GM13977 (cell line): ENCODE results near the gene FTO.
A peak's percentile ranks its signal among the peaks of the same experiment; 100 is the strongest.

Experiments used
- DNase-seq: peaks from one replicate; pipeline ENCODE4 v3.0.0; 2012; ENCODE audit warnings: low spot score
- CTCF ChIP-seq: IDR thresholded peaks from 2 replicates; pipeline ENCODE4 v1.5.1; 2012; ENCODE audit warnings: mild to moderate bottlenecking, control low read depth; ENCODE audit not compliant: insufficient read depth; ENCODE audit errors: extremely low read depth, missing control alignments
- in situ Hi-C: fragments of 300-500 bp; cut with MboI; formaldehyde crosslinking; loops from one replicate; pipeline ENCODE4 v1.12.0; 2022; ENCODE audit warnings: low sequenced_read_pairs, low pct_unique_long_range_greater_than_20kb, mixed read lengths, inconsistent platforms; ENCODE audit not compliant: unreplicated experiment

FTO gene

DNA sequence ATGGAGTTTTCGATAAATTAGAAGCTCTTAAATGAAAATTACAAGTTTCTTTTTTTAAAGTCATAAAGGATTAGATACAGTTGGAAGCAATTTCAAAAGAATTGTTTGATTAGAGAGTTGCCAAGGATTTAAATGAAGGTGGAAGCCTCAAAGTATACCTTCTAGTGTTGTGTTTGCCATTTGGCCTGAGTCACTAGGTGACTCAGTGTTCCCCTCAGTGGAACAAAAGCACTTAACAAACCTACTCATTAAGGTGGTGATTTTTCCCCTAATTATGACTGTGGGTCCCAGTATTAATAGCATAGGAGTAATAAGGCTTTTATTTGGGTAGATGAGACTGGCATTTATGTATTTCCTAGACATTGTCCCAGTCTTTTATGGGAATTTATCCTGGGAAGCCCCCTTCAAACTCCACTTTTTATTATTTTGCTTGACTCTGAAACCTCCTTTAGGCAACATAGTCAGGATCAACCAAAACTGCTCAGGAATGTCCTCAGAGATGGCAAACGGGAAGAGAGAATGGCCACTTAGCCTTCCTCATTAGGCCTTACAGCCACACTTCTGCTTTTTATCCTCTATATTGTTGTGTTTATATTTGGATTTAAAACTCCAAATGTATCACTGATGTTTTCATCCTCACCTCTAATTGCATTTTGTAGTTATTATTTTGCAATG lies 161.0 kb downstream of the FTO start:
- no peak for TF ChIP-seq CTCF
- no peak for DNase-seq
- in situ Hi-C loops = no loop called here

DNA sequence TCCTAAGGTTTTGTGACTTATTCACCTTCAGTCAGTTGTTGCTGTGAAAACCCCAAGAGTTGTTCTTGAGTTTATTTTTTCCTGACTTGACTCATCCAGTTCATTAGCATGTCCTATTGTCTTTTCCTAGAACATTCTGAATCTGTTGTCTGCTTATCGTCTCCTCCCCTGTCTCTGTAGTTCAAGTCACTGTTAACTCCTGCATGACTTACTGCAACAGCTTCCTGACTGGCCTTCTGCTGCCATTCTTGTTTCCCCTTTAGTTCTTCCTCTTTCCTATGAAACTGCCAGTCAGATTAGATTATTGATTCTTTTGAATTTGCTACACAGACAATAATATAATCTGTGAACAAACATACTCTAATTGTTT lies 161.5 kb downstream of the FTO start:
- DNase-seq = peak; percentile 12
- in situ Hi-C loops = no loop called here
- TF ChIP-seq CTCF = no peak

DNA sequence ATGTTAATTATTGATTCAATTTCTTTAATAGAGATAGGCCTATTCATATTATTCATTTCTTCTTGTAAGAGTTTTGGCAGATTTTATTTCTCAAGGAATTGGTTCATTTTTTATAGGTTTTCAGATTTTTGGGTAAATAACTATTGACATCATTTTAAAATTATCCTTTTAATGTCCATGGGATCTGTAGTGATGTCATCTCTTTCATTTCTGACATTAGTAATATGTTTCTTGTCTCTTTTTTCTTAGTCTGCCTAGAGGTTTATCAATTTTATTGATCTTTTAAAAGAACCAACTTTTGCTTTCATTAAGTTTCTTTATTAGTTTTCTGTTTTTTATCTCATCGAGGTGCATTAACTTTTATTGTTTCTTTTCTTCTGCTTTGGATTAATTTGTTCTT lies 162.6 kb downstream of the FTO start:
- DNase-seq = no peak
- in situ Hi-C loops = no loop called here
- no peak for TF ChIP-seq CTCF

GRCh38 chr16:53870831-53871230 lies 166.9 kb downstream of the FTO start:
- DNase-seq = no peak
- TF ChIP-seq CTCF = no peak
- in situ Hi-C loops = no loop called here

- in situ Hi-C loops = no loop called here
- TF ChIP-seq CTCF = no peak
- no peak for DNase-seq
Observed at GRCh38 chr16:53872248-53873221, 168.6 kb downstream of the FTO start.

- DNase-seq = no peak
- no peak for TF ChIP-seq CTCF
- in situ Hi-C loops = no loop called here
Observed at GRCh38 chr16:53876811-53877210, 172.9 kb downstream of the FTO start.
